ENCODE results near the gene REEP6. TPM values are rescaled to one million over a fixed set of nuclear protein-coding genes. Genes with fewer than 3 reads are reported as not detected.

REEP6 gene
- total and polyA plus RNA-seq, 7 donors: 0.33 to 5.6 (median 2.0) TPM; not detected in 1

- H3K4me3 ChIP-seq: peak overlapping the region in 1 of 4 donors; percentile 10
- 40 to 70% methylated on average over 17 of the region's 17 CpGs for WGBS, 2 donors
- TF ChIP-seq EP300 (IDR thresholded peaks at IDR 0.05) (no peak), POLR2A (IDR thresholded peaks at IDR 0.05) (no peak), POLR2AphosphoS5 (IDR thresholded peaks at IDR 0.05) (peak in 1 of 4 donors; percentile 34), CTCF (IDR thresholded peaks at IDR 0.05) (no peak)
- no peaks in the 10 kb centered on the region for H3K27me3 ChIP-seq
- H3K27ac ChIP-seq: peak overlapping the region in 3 of 4 donors; percentile 63 to 77 (median 72)
- no peaks in the 10 kb centered on the region for H3K36me3 ChIP-seq
- H3K4me1 ChIP-seq: peaks cover 0 to 27% (median 15%) of the 10 kb centered on the region in 4 donors
- intact Hi-C loops (cut with DNase I): no loop called here
- DNase-seq: peak; percentile 75
- H3K9me3 ChIP-seq: no peaks in the 10 kb centered on the region
Measured at GRCh38 chr19:1540365-1540925, 49.5 kb downstream of the REEP6 start.

Other genes with a start within 250 kb of the REEP6 start
- gene ATP5F1D, start 249.4 kb upstream of the REEP6 start, total RNA-seq: 100 to 1,000 TPM in 3 of 4 donors, 10 to 100 TPM in 1; 74.7 to 112 (median 104) TPM
- gene ATP5F1D, start 249.4 kb upstream of the REEP6 start, polyA plus RNA-seq: 100 to 1,000 TPM; 294 to 390 (median 352) TPM
- gene MIDN, start 242.6 kb upstream of the REEP6 start, total RNA-seq: 10 to 100 TPM; 14.6 to 70.3 (median 15.4) TPM
- 10 to 100 TPM; 42.1 to 87.0 (median 57.7) TPM for gene MIDN, start 242.6 kb upstream of the REEP6 start, polyA plus RNA-seq
- 1,000 to 10,000 TPM in 1 of 4 donors, 100 to 1,000 TPM in 3; 602 to 1,004 (median 791) TPM for gene CIRBP, start 221.8 kb upstream of the REEP6 start, total RNA-seq
- gene CIRBP, start 221.8 kb upstream of the REEP6 start, polyA plus RNA-seq: 100 to 1,000 TPM; 129 to 455 (median 265) TPM
- gene FAM174C, start 215.7 kb upstream of the REEP6 start, total RNA-seq: 10 to 100 TPM; 24.7 to 49.3 (median 29.8) TPM
- gene FAM174C, start 215.7 kb upstream of the REEP6 start, polyA plus RNA-seq: 10 to 100 TPM; 37.0 to 87.8 (median 60.1) TPM
- gene EFNA2, start 205.3 kb upstream of the REEP6 start, total RNA-seq: not detected
- gene EFNA2, start 205.3 kb upstream of the REEP6 start, polyA plus RNA-seq: 10 to 100 TPM; 23.4 to 40.6 (median 25.2) TPM
- 100 to 1,000 TPM in 3 of 4 donors, 10 to 100 TPM in 1; 99.4 to 156 (median 128) TPM for gene NDUFS7, start 107.3 kb upstream of the REEP6 start, total RNA-seq
- 100 to 1,000 TPM; 182 to 262 (median 192) TPM for gene NDUFS7, start 107.3 kb upstream of the REEP6 start, polyA plus RNA-seq
- gene GAMT, start 89.6 kb upstream of the REEP6 start, total RNA-seq: 10 to 100 TPM in 3 of 4 donors, 1 to 10 TPM in 1; 7.8 to 16.6 (median 11.5) TPM
- gene GAMT, start 89.6 kb upstream of the REEP6 start, polyA plus RNA-seq: 1 to 10 TPM; 1.8 to 6.0 (median 5.7) TPM
- 10 to 100 TPM; 28.2 to 54.4 (median 42.2) TPM for gene DAZAP1, start 83.6 kb upstream of the REEP6 start, total RNA-seq
- 100 to 1,000 TPM in 1 of 3 donors, 10 to 100 TPM in 2; 51.1 to 132 (median 51.6) TPM for gene DAZAP1, start 83.6 kb upstream of the REEP6 start, polyA plus RNA-seq
- 1,000 to 10,000 TPM; 3,601 to 5,641 (median 3,840) TPM for gene RPS15, start 52.8 kb upstream of the REEP6 start, total RNA-seq
- 1,000 to 10,000 TPM; 2,516 to 4,453 (median 3,359) TPM for gene RPS15, start 52.8 kb upstream of the REEP6 start, polyA plus RNA-seq
- 1 to 10 TPM in 2 of 4 donors, under 1 TPM in 2; under 0.01 to 2.0 (median 0.91) TPM for gene APC2, start 41.1 kb upstream of the REEP6 start, total RNA-seq
- 1 to 10 TPM in 1 of 3 donors, not detected in 2; 1.2 TPM for gene APC2, start 41.1 kb upstream of the REEP6 start, polyA plus RNA-seq
- 10 to 100 TPM; 19.6 to 26.0 (median 22.2) TPM for gene C19orf25, start 12.0 kb upstream of the REEP6 start, total RNA-seq
- gene C19orf25, start 12.0 kb upstream of the REEP6 start, polyA plus RNA-seq: 10 to 100 TPM; 38.4 to 51.5 (median 48.3) TPM
- 1 to 10 TPM in 3 of 4 donors, under 1 TPM in 1; 0.99 to 5.0 (median 3.1) TPM for gene PCSK4, start 831 bp upstream of the REEP6 start, total RNA-seq
- 1 to 10 TPM in 2 of 3 donors, not detected in 1; 1.2 to 4.1 TPM for gene PCSK4, start 831 bp upstream of the REEP6 start, polyA plus RNA-seq
- 1 to 10 TPM in 2 of 4 donors, under 1 TPM in 2; 0.71 to 5.8 (median 1.8) TPM for gene ADAMTSL5, start 21.8 kb downstream of the REEP6 start, total RNA-seq
- 1 to 10 TPM in 2 of 3 donors, not detected in 1; 1.6 to 1.8 TPM for gene ADAMTSL5, start 21.8 kb downstream of the REEP6 start, polyA plus RNA-seq
- under 1 TPM in 1 of 4 donors, not detected in 3; 0.36 TPM for gene PLK5, start 32.9 kb downstream of the REEP6 start, total RNA-seq
- under 1 TPM in 1 of 3 donors, not detected in 2; 0.32 TPM for gene PLK5, start 32.9 kb downstream of the REEP6 start, polyA plus RNA-seq
- 10 to 100 TPM in 3 of 4 donors, 1 to 10 TPM in 1; 7.4 to 16.1 (median 12.9) TPM for gene MEX3D, start 77.1 kb downstream of the REEP6 start, total RNA-seq
- gene MEX3D, start 77.1 kb downstream of the REEP6 start, polyA plus RNA-seq: 10 to 100 TPM in 1 of 3 donors, 1 to 10 TPM in 2; 4.8 to 10.3 (median 5.1) TPM
- 10 to 100 TPM; 52.3 to 88.6 (median 71.3) TPM for gene MBD3, start 101.7 kb downstream of the REEP6 start, total RNA-seq
- 100 to 1,000 TPM in 1 of 3 donors, 10 to 100 TPM in 2; 26.1 to 105 (median 33.0) TPM for gene MBD3, start 101.7 kb downstream of the REEP6 start, polyA plus RNA-seq
- 100 to 1,000 TPM in 3 of 4 donors, 10 to 100 TPM in 1; 81.1 to 176 (median 122) TPM for gene UQCR11, start 114.3 kb downstream of the REEP6 start, total RNA-seq
- 100 to 1,000 TPM; 158 to 339 (median 330) TPM for gene UQCR11, start 114.3 kb downstream of the REEP6 start, polyA plus RNA-seq
- 10 to 100 TPM; 29.6 to 50.2 (median 31.8) TPM for gene TCF3, start 161.4 kb downstream of the REEP6 start, total RNA-seq
- gene TCF3, start 161.4 kb downstream of the REEP6 start, polyA plus RNA-seq: 10 to 100 TPM; 18.6 to 66.9 (median 28.4) TPM